ENCODE measurements around the gene BEND6.

The BEND6 gene

GRCh38 chr6:56940463-56940862 is 14.4 kb upstream of the BEND6 start:
- in situ Hi-C loops (cut with HindIII; ENCODE audit: low sequenced_read_pairs), result no loop called here

- in situ Hi-C loops (cut with HindIII; ENCODE audit: low sequenced_read_pairs), result no loop called here
Observed at GRCh38 chr6:56940977-56941376, 13.9 kb upstream of the BEND6 start.

- in situ Hi-C loops (cut with HindIII; ENCODE audit: low sequenced_read_pairs), result no loop called here
Observed at GRCh38 chr6:56944661-56945060, 10.2 kb upstream of the BEND6 start.

- in situ Hi-C loops (cut with HindIII; ENCODE audit: low sequenced_read_pairs), result no loop called here
Observed at GRCh38 chr6:56946368-56946767, 8.5 kb upstream of the BEND6 start.

GRCh38 chr6:56947924-56948323 is 7.0 kb upstream of the BEND6 start:
- in situ Hi-C loops (cut with HindIII; ENCODE audit: low sequenced_read_pairs), result no loop called here

- in situ Hi-C loops (cut with HindIII; ENCODE audit: low sequenced_read_pairs), result no loop called here
Observed at GRCh38 chr6:56949265-56949664, 5.6 kb upstream of the BEND6 start.

GRCh38 chr6:56949925-56950495 is 4.9 kb upstream of the BEND6 start:
- in situ Hi-C loops (cut with HindIII; ENCODE audit: low sequenced_read_pairs), result no loop called here

- in situ Hi-C loops (cut with HindIII; ENCODE audit: low sequenced_read_pairs), result no loop called here
Observed at GRCh38 chr6:56951049-56951831, 3.7 kb upstream of the BEND6 start.

GRCh38 chr6:56953597-56954402 is 1.1 kb upstream of the BEND6 start:
- in situ Hi-C loops (cut with HindIII; ENCODE audit: low sequenced_read_pairs), result no loop called here

GRCh38 chr6:56955171-56956155 is 556 bp downstream of the BEND6 start:
- in situ Hi-C loops (cut with HindIII; ENCODE audit: low sequenced_read_pairs), result no loop called here

- in situ Hi-C loops (cut with HindIII; ENCODE audit: low sequenced_read_pairs), result no loop called here
Observed at GRCh38 chr6:56956491-56956890, 1.6 kb downstream of the BEND6 start.

- in situ Hi-C loops (cut with HindIII; ENCODE audit: low sequenced_read_pairs), result no loop called here
Observed at GRCh38 chr6:56957856-56958255, 2.9 kb downstream of the BEND6 start.

- in situ Hi-C loops (cut with HindIII; ENCODE audit: low sequenced_read_pairs), result no loop called here
Observed at GRCh38 chr6:56958481-56958880, 3.6 kb downstream of the BEND6 start.

- in situ Hi-C loops (cut with HindIII; ENCODE audit: low sequenced_read_pairs), result no loop called here
Observed at GRCh38 chr6:56959094-56959493, 4.2 kb downstream of the BEND6 start.

- in situ Hi-C loops (cut with HindIII; ENCODE audit: low sequenced_read_pairs), result no loop called here
Observed at GRCh38 chr6:56959938-56960337, 5.0 kb downstream of the BEND6 start.

- in situ Hi-C loops (cut with HindIII; ENCODE audit: low sequenced_read_pairs), result no loop called here
Observed at GRCh38 chr6:56961151-56961550, 6.2 kb downstream of the BEND6 start.

- in situ Hi-C loops (cut with HindIII; ENCODE audit: low sequenced_read_pairs), result no loop called here
Observed at GRCh38 chr6:56962441-56962840, 7.5 kb downstream of the BEND6 start.

GRCh38 chr6:56963043-56963442 is 8.1 kb downstream of the BEND6 start:
- in situ Hi-C loops (cut with HindIII; ENCODE audit: low sequenced_read_pairs), result no loop called here

- in situ Hi-C loops (cut with HindIII; ENCODE audit: low sequenced_read_pairs), result no loop called here
Observed at GRCh38 chr6:56963793-56964192, 8.9 kb downstream of the BEND6 start.

GRCh38 chr6:56965126-56965525 is 10.2 kb downstream of the BEND6 start:
- in situ Hi-C loops (cut with HindIII; ENCODE audit: low sequenced_read_pairs), result no loop called here

- in situ Hi-C loops (cut with HindIII; ENCODE audit: low sequenced_read_pairs), result no loop called here
Observed at GRCh38 chr6:56970849-56971248, 15.9 kb downstream of the BEND6 start.
